ENCODE results near the gene ASPSCR1. TPM values are rescaled to one million over a fixed set of nuclear protein-coding genes. Genes with fewer than 3 reads are reported as not detected.

ASPSCR1 gene
- total and polyA plus RNA-seq, 2 of the 4 experiments (the other 2 are of a cell fraction), result 7.2 to 17.2 TPM

- WGBS, 2 experiments (ENCODE audit: extremely low coverage in 2 of 2, insufficient read length in 1 of 2), result 93% methylated on average over 3 of the region's 9 CpGs; no CpG with 5 or more reads in 1 of the 2 experiments
Observed at GRCh38 chr17:82028966-82029365, 51.5 kb downstream of the ASPSCR1 start.

More at GRCh38 chr17:82028966-82029365, 51.5 kb downstream of the ASPSCR1 start:
- no peak overlapping the region for H3K23ac ChIP-seq (ENCODE audit: low read depth, low read length)
- H3K27ac ChIP-seq (ENCODE audit: insufficient read depth, low read length), result no peak overlapping the region
- in situ Hi-C loops (cut with MboI; ENCODE audit: low sequenced_read_pairs), result no loop called here
- H4K91ac ChIP-seq (ENCODE audit: insufficient read depth, low read depth, low read length), result no peak overlapping the region
- H3K4ac ChIP-seq (ENCODE audit: low read depth, low read length), result no peak overlapping the region
- H4K5ac ChIP-seq (ENCODE audit: low read depth, low read length), result no peak overlapping the region
- no peak for ATAC-seq (ENCODE audit: low read depth)
- BruUV-seq (replicated peaks), result no TSS peak
- TF ChIP-seq MAZ (IDR thresholded peaks at IDR 0.05; ENCODE audit: borderline replicate concordance, low read depth, low read length) (no peak), MXI1 (IDR thresholded peaks at IDR 0.05; ENCODE audit: borderline replicate concordance, low read depth, low read length) (no peak), NFE2L2 (IDR thresholded peaks at IDR 0.05; ENCODE audit: low read depth, low read length) (no peak), FOS (IDR thresholded peaks at IDR 0.05; ENCODE audit: low read depth, low read length) (no peak), MAFK (IDR thresholded peaks at IDR 0.05; ENCODE audit: low read depth, low read length) (no peak), RFX5 (IDR thresholded peaks at IDR 0.05; ENCODE audit: low read depth, low read length) (no peak), POLR2A (IDR thresholded peaks at IDR 0.05; ENCODE audit: low read depth, low read length) (no peak), SMC3 (IDR thresholded peaks at IDR 0.05; ENCODE audit: low read depth, low read length) (no peak), CEBPB (IDR thresholded peaks at IDR 0.05; ENCODE audit: low read depth, low read length) (no peak), RCOR1 (IDR thresholded peaks at IDR 0.05; ENCODE audit: insufficient replicate concordance, low read length) (no peak), CHD1 (IDR thresholded peaks at IDR 0.05; ENCODE audit: low read depth, low read length) (no peak), RAD21 (IDR thresholded peaks at IDR 0.05; ENCODE audit: low read length) (no peak)
- TF ChIP-seq, protein P1, sequence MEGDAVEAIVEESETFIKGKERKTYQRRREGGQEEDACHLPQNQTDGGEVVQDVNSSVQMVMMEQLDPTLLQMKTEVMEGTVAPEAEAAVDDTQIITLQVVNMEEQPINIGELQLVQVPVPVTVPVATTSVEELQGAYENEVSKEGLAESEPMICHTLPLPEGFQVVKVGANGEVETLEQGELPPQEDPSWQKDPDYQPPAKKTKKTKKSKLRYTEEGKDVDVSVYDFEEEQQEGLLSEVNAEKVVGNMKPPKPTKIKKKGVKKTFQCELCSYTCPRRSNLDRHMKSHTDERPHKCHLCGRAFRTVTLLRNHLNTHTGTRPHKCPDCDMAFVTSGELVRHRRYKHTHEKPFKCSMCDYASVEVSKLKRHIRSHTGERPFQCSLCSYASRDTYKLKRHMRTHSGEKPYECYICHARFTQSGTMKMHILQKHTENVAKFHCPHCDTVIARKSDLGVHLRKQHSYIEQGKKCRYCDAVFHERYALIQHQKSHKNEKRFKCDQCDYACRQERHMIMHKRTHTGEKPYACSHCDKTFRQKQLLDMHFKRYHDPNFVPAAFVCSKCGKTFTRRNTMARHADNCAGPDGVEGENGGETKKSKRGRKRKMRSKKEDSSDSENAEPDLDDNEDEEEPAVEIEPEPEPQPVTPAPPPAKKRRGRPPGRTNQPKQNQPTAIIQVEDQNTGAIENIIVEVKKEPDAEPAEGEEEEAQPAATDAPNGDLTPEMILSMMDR (conservative IDR thresholded peaks at IDR 0.05; ENCODE audit: low read depth, low read length), result no peak
- TF ChIP-seq, protein P2, sequence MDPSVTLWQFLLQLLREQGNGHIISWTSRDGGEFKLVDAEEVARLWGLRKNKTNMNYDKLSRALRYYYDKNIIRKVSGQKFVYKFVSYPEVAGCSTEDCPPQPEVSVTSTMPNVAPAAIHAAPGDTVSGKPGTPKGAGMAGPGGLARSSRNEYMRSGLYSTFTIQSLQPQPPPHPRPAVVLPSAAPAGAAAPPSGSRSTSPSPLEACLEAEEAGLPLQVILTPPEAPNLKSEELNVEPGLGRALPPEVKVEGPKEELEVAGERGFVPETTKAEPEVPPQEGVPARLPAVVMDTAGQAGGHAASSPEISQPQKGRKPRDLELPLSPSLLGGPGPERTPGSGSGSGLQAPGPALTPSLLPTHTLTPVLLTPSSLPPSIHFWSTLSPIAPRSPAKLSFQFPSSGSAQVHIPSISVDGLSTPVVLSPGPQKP (IDR thresholded peaks at IDR 0.05; ENCODE audit: borderline replicate concordance, low read depth, low read length), result no peak
- POLR2A ChIA-PET (ENCODE audit: unreplicated experiment), result no interaction called here
- H2BK20ac ChIP-seq (ENCODE audit: low read depth, low read length), result no peak overlapping the region
- H3K4me2 ChIP-seq (ENCODE audit: low read depth, low read length), result no peak overlapping the region
- H3K9me1 ChIP-seq (ENCODE audit: insufficient read depth, low read length), result no peaks in the 10 kb centered on the region
- H2AK9ac ChIP-seq (replicated peaks; ENCODE audit: low read depth, low read length, poor library complexity), result no peak overlapping the region
- H2BK5ac ChIP-seq (ENCODE audit: low read depth, low read length, poor library complexity, severe bottlenecking), result no peak overlapping the region
- no peaks in the 10 kb centered on the region; the same call in 1 of the 2 replicates for H4K20me1 ChIP-seq (ENCODE audit: insufficient read depth, low read length)
- CTCF ChIA-PET, result no interaction called here
- no peak overlapping the region for H2AFZ ChIP-seq (replicated peaks; ENCODE audit: low read length, poor library complexity)
- no peak overlapping the region for H2AK5ac ChIP-seq (ENCODE audit: low read depth, low read length)
- H3K4me1 ChIP-seq (ENCODE audit: control insufficient read depth, insufficient read depth, low read length), result peaks cover 5% of the 10 kb centered on the region
- H3K79me1 ChIP-seq (ENCODE audit: low read depth in 1 of 2, low read length in 2 of 2), result peaks cover 0 to 8% of the 10 kb centered on the region in 2 experiments; a peak in 2 of 4 replicates
- H3K56ac ChIP-seq (ENCODE audit: extremely low read depth, insufficient read depth, low read length), result no peak overlapping the region
- no peaks in the 10 kb centered on the region for H3K27me3 ChIP-seq (ENCODE audit: control insufficient read depth, insufficient read depth, low read length)
- H3K9ac ChIP-seq (ENCODE audit: low read depth, low read length), result no peak overlapping the region
- H3K9me3 ChIP-seq (ENCODE audit: control insufficient read depth, insufficient read depth, low read length), result no peaks in the 10 kb centered on the region
- intact Hi-C loops (cut with micrococcal nuclease), result no loop called here
- dilution Hi-C loops (cut with HindIII; ENCODE audit: low sequenced_read_pairs, unreplicated experiment), result no loop called here
- H3K18ac ChIP-seq (ENCODE audit: low read depth, low read length), result no peak overlapping the region
- H3K36me3 ChIP-seq (ENCODE audit: control insufficient read depth, insufficient read depth, low read length), result peaks cover 2% of the 10 kb centered on the region
- no peak overlapping the region for H3K14ac ChIP-seq (replicated peaks; ENCODE audit: low read depth, low read length)
- no peak overlapping the region for H3K4me3 ChIP-seq (ENCODE audit: insufficient read depth, low read depth, low read length)
- H4K8ac ChIP-seq (ENCODE audit: low read depth in 2 of 2, low read length in 2 of 2), result no peak overlapping the region
- H2BK15ac ChIP-seq (ENCODE audit: low read depth, low read length), result no peak overlapping the region
- H2BK120ac ChIP-seq (ENCODE audit: low read depth, low read length), result no peak overlapping the region
- DNase-seq, result no peak
